Ovary (tissue), 9 donors: Measurements from ENCODE around the gene PADI2. TPM values are rescaled to one million over a fixed set of nuclear protein-coding genes. Genes with fewer than 3 reads are reported as not detected.
"Not testable (repeated sequence)": the region's sequence is repeated elsewhere in the genome, so short reads cannot be mapped to it uniquely, and the experiment has no call there.

ENCODE experiments used
- DNase-seq, 5 donors: peaks; one replicate each; pipeline ENCODE4 v3.0.0-alpha.2; 2019 to 2020
- H3K27ac ChIP-seq, 2 donors: fragments of 200-600 bp; one replicate each; pipeline versions ENCODE4 v1.5.1 to v1.8.0; 2019 to 2022
- H3K27me3 ChIP-seq: fragments of 200-600 bp; one replicate; pipeline ENCODE4 v1.8.0; 2022
- H3K36me3 ChIP-seq: fragments of 200-600 bp; sonication (generic); one replicate; pipeline ENCODE4 v1.5.1; 2019
- H3K4me1 ChIP-seq: one replicate; pipeline ENCODE4 v1.8.1; 2013; ENCODE audit warnings: mild to moderate bottlenecking, moderate library complexity; ENCODE audit not compliant: insufficient read depth
- H3K4me3 ChIP-seq: fragments of 200-600 bp; sonication (generic); one replicate; pipeline ENCODE4 v1.5.1; 2017
- H3K9me3 ChIP-seq, 2 donors: fragments of 200-600 bp in 1 of 2; sonication (generic) in 1 of 2; one replicate each; pipeline versions ENCODE4 v1.5.1 to v1.8.1; 2013 to 2019; ENCODE audit warnings: mild to moderate bottlenecking in 1 of 2, moderate library complexity in 1 of 2
- CTCF ChIP-seq, 3 donors: fragments of 450-650 bp in 2 of 3; fragments of 200-600 bp in 1 of 3; IDR thresholded peaks; one replicate each; pipeline versions ENCODE4 v1.5.1 to v1.8.0; 2016 to 2022; ENCODE audit warnings: antibody characterized with exemption in 3 of 3, mild to moderate bottlenecking in 1 of 3
- EP300 ChIP-seq: sonication (generic); formaldehyde crosslinking; IDR thresholded peaks from one replicate; pipeline ENCODE4 v1.6.1; 2017; ENCODE audit warnings: antibody characterized with exemption
- POLR2A ChIP-seq: fragments of 450-650 bp; IDR thresholded peaks from one replicate; pipeline ENCODE4 v1.6.1; 2017; ENCODE audit warnings: antibody characterized with exemption, mild to moderate bottlenecking, moderate library complexity
- WGBS, 3 donors: extraction: QIAGEN DNeasy Blood & Tissue Kit in 1 of 3; methylation state at CpG; one replicate each; pipeline versions ENCODE4 v1.1.5 to v1.1.7; 2013 to 2017; 5-methylcytosine and 5-hydroxymethylcytosine counted together
- intact Hi-C, 4 donors: fragments of 100-400 bp; cut with DNase I; formaldehyde crosslinking; loops; one replicate each; pipeline versions ENCODE4 v1.11.0 to v1.15.1; 2022 to 2023
- polyA plus RNA-seq, 2 donors: library from polyadenylated mRNA; stranded (reverse); fragments of 200-250 nt in 1 of 2; fragments of 350-450 nt in 1 of 2; fragmentation: Illumina TruSeq in 1 of 2; extraction: RNeasy Lipid Tissue Mini Kit (QIAGEN cat#74804) in 1 of 2; gene quantifications; one replicate each; pipeline ENCODE4 v1.2.3, GENCODE V29; 2013 to 2014
- total RNA-seq, 7 donors: library from RNA; depleted of rRNA in 2 of 7; stranded (reverse); fragments of >200 nt in 2 of 7; fragmentation: NEBNext Ultra II Directional in 3 of 7; extraction: Animal tissue kit (Norgen Biotek cat#: 25700) in 3 of 7; gene quantifications; one replicate each; pipeline versions ENCODE4 v1.1.0 to v1.2.4, GENCODE V29; 2016 to 2023
- donor health status: DM: no; HTN: no; CAD: no; lungs with moderate emphysema.
- donor health status: DM: no; HTN: no; CAD: no.
- donor health status: Bipolar disorder and iron deficiency.
- donor health status: DM: yes; HTN: yes; CAD: no.
- donor health status: DM: no; HTN: no; CAD: no.
- donor health status: DM: yes; HTN: yes; CAD: no.

The PADI2 gene
- total and polyA plus RNA-seq, 9 donors: 0.07 to 5.2 (median 0.55) TPM

GRCh38 chr1:17067069-17067426 lies 52.2 kb downstream of the PADI2 start:
- no peaks in the 10 kb centered on the region for H3K36me3 ChIP-seq
- H3K27me3 ChIP-seq: no peaks in the 10 kb centered on the region
- H3K9me3 ChIP-seq: no peaks in the 10 kb centered on the region
- DNase-seq: no peak
- H3K4me3 ChIP-seq: no peak overlapping the region
- no peaks in the 10 kb centered on the region for H3K4me1 ChIP-seq
- H3K27ac ChIP-seq: no peak overlapping the region
- WGBS, 3 donors: 85 to 89% (median 88%) methylated on average over 3 of the region's 3 CpGs
- TF ChIP-seq EP300 (no peak), POLR2A (no peak), CTCF (IDR thresholded peaks at IDR 0.05) (no peak)
- intact Hi-C loops: loop anchor here in 2 of 4 donors (10.0 kb wide), 2 partner anchors 58 to 168 kb away; no protein-coding TSS in a partner anchor

- no peaks in the 10 kb centered on the region for H3K36me3 ChIP-seq
- H3K27me3 ChIP-seq: no peaks in the 10 kb centered on the region
- no peaks in the 10 kb centered on the region for H3K9me3 ChIP-seq
- no peak overlapping the region for H3K4me3 ChIP-seq
- intact Hi-C loops: loop anchor here in 2 of 4 donors (10.0 kb wide), 2 partner anchors 58 to 168 kb away; no protein-coding TSS in a partner anchor
- 86 to 91% (median 87%) methylated on average over 11 of the region's 11 CpGs for WGBS, 3 donors
- DNase-seq: no peak
- no peak overlapping the region for H3K27ac ChIP-seq
- H3K4me1 ChIP-seq: no peaks in the 10 kb centered on the region
- TF ChIP-seq EP300 (no peak), POLR2A (no peak), CTCF (IDR thresholded peaks at IDR 0.05) (no peak)
These were observed 52.7 kb downstream of the PADI2 start for GRCh38 chr1:17066361-17067068.

GRCh38 chr1:17065666-17066065 lies 53.6 kb downstream of the PADI2 start:
- DNase-seq: no peak
- intact Hi-C loops: loop anchor here in 2 of 4 donors (10.0 kb wide), 2 partner anchors 59 to 169 kb away; no protein-coding TSS in a partner anchor
- TF ChIP-seq CTCF (IDR thresholded peaks at IDR 0.05) (no peak), EP300 (no peak), POLR2A (no peak)
- no peak overlapping the region for H3K27ac ChIP-seq
- no peaks in the 10 kb centered on the region for H3K27me3 ChIP-seq
- H3K4me3 ChIP-seq: no peak overlapping the region
- H3K36me3 ChIP-seq: no peaks in the 10 kb centered on the region
- no peaks in the 10 kb centered on the region for H3K9me3 ChIP-seq
- no peaks in the 10 kb centered on the region for H3K4me1 ChIP-seq
- WGBS, 3 donors: 82 to 94% (median 83%) methylated on average over 7 of the region's 7 CpGs

GRCh38 chr1:17062751-17063150 lies 56.5 kb downstream of the PADI2 start:
- H3K4me1 ChIP-seq, H3K36me3 ChIP-seq, H3K27me3 ChIP-seq, H3K4me3 ChIP-seq, DNase-seq, H3K9me3 ChIP-seq, H3K27ac ChIP-seq: not testable (repeated sequence)
- 69 to 78% (median 74%) methylated on average over 7 of the region's 7 CpGs for WGBS, 3 donors
- intact Hi-C loops: loop anchor here in 3 of 4 donors (5.0 to 10.0 kb wide), 3 partner anchors 62 to 175 kb away; no protein-coding TSS in a partner anchor

- 90 to 97% (median 93%) methylated on average over 2 of the region's 2 CpGs for WGBS, 3 donors
- no peak overlapping the region for H3K27ac ChIP-seq
- DNase-seq: no peak
- H3K4me1 ChIP-seq: no peaks in the 10 kb centered on the region
- intact Hi-C loops: loop anchor here in 3 of 4 donors (5.0 to 10.0 kb wide), 3 partner anchors 63 to 175 kb away; no protein-coding TSS in a partner anchor
- H3K4me3 ChIP-seq: no peak overlapping the region
- no peaks in the 10 kb centered on the region for H3K36me3 ChIP-seq
- H3K27me3 ChIP-seq: no peaks in the 10 kb centered on the region
- TF ChIP-seq CTCF (IDR thresholded peaks at IDR 0.05) (no peak), POLR2A (no peak), EP300 (no peak)
- no peaks in the 10 kb centered on the region for H3K9me3 ChIP-seq
These were observed 57.4 kb downstream of the PADI2 start for GRCh38 chr1:17061892-17062291.
